NCI-H2196 (cell line): ENCODE data around the gene F10.
A peak's percentile ranks its signal among the peaks of the same experiment; 100 is the strongest.
"Not testable (repeated sequence)": the region's sequence is repeated elsewhere in the genome, so short reads cannot be mapped to it uniquely, and the experiment has no call there.

Experiments
- DNase-seq: peaks from one replicate; lab custom pipeline; 2025; ENCODE audit not compliant: unreplicated experiment; lab: John Stamatoyannopoulos, UW

The F10 gene

GRCh38 chr13:113122550-113123225, at the start of gene F10:
F10 (plus strand) TSS chr13:113122799; CDS start chr13:113122856, 57 bp downstream.
- no peak for DNase-seq

DNA sequence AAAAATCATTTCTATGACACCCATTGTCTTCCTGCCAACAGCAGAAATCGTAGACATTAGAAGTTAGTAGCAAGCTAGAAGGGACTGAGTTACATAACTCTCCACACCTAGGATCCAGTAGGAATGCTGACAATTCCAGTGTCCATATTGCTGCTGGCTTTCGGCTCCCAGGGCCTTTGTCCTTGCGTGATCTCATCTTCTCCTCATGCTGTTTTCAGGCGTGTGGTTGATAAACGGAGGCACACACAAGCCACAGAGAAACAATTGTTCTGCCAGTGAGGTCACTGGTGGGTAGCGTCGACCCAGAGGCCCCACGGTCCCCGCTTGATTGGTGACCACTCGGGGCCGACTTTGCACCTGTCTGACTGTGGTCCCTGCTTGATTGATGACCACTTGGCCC, 48.7 kb upstream of the F10 start:
- no peak for DNase-seq

- no peak for DNase-seq
These were observed 48.2 kb upstream of the F10 start for GRCh38 chr13:113074401-113074800.

DNA sequence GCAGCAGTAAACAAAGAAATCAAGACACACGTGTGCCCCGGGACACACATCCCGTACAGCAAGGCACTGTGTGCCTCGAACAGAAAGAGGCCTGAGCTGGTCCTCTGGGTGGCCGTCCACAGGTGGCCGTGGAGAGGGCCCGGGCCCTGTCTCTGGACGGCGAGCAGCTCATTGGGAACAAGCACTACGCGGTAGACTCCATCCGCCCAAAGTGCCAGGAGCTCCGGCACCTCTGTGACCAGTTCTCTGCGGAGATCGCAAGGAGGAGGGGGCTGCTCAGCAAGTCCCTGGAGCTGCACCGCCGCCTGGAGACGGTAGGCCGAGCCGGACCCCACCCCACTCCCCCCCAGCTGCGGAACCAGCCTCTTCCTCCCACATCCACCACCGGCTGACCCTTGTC, 47.7 kb upstream of the F10 start:
- no peak for DNase-seq

- DNase-seq: no peak
These were observed 46.9 kb upstream of the F10 start for GRCh38 chr13:113075711-113076110.

- no peak for DNase-seq
These were observed 45.8 kb upstream of the F10 start for GRCh38 chr13:113076681-113077401.

DNA sequence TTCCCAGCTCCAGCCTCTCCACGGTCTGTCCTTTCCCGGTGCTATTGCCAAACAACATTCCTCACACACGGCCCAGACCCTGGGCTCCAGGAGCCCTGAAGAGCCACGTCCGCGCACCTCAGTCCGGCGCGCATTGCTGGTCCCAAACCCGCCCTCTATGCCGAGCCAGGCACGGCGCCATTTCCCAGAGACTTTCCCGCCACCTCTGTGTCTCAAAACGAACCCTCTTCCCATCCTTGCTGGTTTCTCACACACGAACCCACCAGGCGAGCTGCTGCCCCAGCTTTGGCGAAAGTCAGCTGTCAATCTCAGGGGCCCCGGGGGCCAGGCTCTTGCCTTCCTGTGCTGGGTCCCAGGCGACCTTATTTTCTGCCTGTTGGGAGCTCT, 45.0 kb upstream of the F10 start:
- DNase-seq: no peak

- DNase-seq: no peak
These were observed 44.4 kb upstream of the F10 start for GRCh38 chr13:113077953-113078901.

DNA sequence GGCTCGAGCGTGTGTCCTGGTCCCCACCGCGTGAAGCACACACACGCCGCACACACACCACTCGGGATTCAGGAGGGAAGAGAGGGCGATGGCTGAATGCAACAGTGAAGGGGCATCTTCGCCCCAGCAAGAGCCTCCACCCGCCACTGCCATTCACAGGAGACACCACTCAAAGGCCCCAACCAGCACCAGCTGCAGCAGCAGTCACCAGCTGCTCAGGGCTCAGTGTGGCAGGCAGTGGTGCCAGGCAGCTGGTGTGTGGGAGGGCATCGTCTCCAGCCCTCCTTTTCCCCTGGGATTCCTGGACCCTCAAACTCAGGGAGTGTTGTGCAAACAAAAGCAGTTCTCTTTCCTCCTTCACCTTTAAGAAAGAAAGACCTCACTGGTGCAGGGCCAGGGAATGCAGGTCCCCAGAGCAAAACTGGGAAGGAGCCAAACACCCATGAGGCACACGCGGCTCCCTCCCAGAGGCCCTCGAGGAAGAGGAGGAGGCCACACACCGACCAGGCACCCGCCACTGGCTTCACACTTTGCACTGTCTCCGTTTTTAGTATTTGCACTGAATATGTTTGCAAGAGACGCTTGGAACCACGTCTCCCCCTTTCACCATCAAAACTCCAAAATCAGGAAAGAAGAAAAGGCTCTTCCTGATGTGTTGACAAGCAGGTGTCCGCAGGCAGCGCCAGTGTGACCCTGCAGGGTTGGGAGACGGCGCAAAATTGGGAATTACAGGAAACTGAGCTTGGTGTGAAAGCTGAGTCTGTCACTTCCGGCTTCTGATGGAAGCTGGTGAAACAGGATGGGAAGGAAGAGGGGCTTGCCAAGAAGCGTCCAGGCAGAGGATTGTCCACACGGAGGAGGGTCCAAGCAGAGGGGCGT, 43.5 kb upstream of the F10 start:
- DNase-seq: no peak

DNA sequence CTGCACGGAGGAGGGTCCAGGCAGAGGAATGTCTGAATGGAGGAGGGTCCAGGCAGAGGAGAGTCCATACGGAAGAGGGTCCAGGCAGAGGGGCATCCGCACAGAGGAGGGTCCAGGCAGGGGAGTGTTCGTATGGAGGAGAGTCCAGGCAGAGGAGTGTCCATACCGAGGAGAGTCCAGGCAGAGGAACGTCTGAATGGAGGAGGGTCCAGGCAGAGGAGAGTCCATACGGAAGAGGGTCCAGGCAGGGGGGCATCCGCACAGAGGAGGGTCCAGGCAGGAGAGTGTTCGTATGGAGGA, 42.9 kb upstream of the F10 start:
- DNase-seq: not testable (repeated sequence)

DNA sequence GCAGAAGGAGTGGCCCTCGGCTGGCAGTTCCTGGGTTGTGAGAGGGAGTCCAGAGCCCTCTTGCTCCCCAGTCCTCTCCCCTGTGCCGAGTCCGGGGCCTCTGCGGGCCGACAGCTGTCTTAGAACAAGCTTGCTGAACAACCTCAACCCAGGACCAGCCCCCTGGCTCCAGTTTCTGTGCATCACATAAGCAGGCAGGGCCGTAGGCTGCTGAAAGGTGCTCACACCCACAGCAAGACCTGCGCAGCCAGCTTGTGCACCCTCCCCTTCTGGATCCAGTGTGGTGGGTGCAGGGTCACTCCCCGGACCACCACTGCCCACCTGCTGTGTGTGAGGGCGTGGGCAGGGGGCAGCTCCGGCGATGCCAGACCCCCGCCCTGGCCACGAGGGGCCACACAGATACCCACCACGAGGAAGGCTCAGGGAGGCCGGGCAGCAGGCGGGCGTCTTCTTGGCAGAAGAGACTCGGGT, 42.2 kb upstream of the F10 start:
- DNase-seq: no peak

DNA sequence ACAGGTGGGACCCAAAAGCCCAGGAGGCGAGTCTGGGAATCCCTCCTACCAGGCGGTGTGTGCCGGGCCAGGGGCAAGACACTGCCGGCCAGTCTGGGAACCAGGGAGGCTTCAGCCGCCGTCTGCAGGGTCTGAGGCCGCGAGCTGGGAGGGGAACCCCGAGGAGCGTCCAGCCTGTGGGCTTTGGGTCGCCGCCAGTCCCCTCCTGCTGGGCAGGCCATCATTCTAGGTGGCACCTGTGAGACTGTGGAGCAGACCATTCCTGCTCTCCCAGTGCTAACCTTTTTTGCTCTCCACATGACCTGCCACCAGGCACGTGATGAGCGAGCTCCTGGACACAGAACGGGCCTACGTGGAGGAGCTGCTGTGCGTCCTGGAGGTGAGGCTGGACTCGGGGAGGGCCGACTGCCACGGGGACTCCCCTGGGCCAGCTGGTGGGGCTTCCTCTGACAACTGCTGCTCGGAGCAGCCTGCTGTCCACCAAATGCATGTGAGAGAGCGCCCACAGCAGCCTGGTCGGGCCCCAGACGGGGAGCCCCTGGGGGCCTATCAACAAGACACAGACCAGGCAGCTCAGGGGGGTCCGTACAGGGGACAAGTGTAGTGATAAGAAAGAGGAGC, 41.6 kb upstream of the F10 start:
- no peak for DNase-seq

DNA sequence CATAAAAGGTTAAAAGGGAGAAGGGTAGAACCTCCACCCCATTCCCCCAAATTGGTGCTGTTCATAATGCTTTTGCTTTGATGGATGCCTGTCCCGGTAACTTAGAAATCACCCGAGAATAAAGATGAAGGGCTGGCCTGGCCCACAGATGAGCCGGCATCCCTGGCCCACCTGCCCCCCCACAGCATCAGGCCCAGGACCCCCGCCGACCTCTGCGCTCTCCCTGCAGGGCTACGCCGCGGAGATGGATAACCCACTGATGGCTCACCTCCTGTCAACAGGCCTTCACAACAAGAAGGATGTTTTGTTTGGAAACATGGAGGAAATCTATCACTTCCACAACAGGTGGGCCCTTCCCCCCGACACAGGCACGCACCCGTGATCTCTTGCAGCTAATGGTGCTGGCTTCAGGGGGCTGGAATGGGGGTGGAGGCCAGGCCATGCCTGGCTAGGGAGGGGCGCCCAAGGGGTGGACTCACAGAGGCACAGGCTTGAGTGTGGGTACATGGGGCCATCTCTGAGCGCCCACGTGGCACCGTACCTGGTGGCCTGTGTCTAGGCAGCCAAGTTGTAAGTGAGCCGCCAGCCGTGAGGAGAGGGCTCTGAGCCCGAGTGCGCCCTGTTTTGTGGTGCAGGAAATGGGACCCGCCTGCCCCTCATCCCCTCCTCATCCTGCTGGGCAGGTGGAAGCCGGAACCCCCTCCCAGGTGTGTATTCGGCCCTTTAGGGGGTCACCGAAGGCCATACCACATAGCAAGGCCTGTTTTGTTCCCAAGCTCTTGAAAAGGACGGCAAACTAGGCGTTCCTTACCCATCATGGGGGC, 40.2 kb upstream of the F10 start:
- no peak for DNase-seq

DNA sequence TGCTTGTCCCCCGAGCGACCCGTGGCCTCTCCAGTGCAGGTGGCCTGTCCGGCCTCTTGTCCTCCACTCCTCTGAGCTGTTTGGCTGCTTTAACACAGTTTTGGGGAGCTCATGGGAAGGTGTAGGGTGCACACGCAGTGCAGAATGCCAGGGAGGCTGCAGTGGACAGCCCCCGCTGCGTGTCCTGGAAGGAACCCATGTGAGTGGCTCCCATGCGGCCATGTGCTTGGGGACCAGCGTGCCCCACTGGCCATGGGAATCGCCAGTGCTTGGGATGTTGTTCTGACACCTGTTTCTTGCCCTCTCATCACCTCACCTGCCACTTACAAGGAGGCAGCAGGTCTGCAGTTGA, 39.6 kb upstream of the F10 start:
- DNase-seq: no peak

GRCh38 chr13:113083402-113084061, 39.1 kb upstream of the F10 start:
- peak; percentile 78 for DNase-seq

- DNase-seq: no peak
These were observed 38.3 kb upstream of the F10 start for GRCh38 chr13:113084094-113084942.

GRCh38 chr13:113084943-113085540, 37.6 kb upstream of the F10 start:
- DNase-seq: no peak
